GM10847 (cell line): ENCODE results near the gene GOLT1A.

ENCODE experiments used
- POLR2A ChIP-seq: IDR thresholded peaks from 2 replicates; pipeline ENCODE4 v1.6.1; 2011; ENCODE audit not compliant: insufficient read length; ENCODE audit errors: extremely low read depth

Gene GOLT1A

DNA sequence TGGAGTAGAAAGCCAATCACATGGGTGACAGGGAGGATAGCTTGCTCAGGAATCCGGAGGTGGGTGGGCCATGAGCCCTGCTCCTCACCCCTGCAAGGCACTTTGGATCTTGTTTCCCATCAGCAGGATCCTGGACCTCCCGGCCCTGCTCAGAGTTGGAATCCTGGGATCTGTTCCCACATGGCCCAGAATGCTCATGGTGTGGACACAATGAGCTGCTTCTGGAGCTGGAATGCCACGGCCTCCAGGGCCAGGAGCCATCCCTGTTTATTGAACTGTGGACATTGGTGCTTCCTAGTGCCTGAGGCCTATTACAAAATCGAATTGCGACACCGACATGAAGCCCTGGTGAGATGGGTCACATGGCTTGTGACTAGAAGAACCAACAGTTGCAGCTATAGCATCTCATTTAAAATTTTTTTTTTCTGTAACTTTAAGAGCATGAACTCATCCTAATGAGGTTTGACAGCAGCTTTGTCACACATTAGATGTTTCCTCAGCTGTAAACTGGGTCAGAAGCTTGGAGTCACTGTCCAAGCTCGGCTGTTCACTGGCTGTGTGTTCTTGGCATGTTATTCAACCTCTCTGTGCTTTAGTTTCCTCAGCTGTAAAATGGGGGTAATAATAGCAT, 40.4 kb upstream of the GOLT1A start:
- no peak for TF ChIP-seq POLR2A

DNA sequence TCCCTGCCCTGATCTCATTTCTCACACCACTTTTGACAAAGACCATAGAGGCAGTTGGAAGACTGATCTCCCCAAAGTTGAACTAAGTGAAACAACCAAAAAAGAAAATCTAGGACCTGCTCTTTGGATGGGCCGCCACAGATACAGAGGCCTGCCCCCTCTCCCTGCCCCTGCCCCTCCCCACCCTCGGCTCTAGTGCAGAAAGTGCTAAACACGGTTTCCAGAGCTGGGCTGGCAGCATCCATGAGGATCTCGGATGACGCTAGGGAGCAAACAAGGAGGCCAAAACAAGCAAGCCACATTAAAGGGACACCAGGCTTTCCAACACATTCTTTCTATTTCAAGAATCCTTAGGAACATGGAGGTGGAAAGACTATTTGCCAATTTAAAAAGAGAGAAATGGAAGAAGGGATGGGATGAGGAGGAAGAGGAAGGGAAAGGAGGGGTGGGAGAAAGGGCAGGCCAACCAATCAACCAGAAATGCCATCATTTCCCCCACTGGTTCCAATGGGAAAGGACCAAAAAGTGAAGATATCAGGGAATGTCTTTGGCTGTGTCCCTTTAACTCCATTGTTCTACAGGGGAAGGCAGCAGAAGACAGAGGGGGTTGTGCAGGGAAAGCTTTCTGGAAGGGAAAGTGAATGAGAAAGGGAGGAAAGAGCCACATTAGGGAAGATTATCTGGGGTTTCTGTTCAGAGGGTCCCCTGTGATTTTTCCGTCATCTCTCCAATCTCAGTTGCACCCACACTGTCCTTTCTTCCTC, 38.3 kb upstream of the GOLT1A start:
- TF ChIP-seq POLR2A = no peak

DNA sequence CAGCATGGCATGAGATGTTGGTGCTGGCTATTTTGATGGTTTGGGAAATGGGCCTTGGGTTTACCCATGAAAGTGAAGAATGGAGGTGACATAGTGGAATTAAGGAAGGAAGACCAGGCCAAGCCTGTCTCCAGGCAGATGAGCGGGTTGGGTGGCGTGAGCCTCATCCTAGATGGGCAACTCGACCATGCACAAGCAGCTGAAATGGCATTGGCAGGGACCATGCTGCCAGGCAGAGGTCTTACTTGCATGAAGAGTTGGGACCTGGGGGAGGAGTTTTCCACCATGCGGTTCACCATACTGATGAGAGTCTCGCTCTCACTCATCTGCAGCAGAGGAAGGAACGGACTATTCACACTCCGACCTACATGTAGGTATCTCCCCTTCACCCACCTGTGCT, 37.5 kb upstream of the GOLT1A start:
- no peak for TF ChIP-seq POLR2A

DNA sequence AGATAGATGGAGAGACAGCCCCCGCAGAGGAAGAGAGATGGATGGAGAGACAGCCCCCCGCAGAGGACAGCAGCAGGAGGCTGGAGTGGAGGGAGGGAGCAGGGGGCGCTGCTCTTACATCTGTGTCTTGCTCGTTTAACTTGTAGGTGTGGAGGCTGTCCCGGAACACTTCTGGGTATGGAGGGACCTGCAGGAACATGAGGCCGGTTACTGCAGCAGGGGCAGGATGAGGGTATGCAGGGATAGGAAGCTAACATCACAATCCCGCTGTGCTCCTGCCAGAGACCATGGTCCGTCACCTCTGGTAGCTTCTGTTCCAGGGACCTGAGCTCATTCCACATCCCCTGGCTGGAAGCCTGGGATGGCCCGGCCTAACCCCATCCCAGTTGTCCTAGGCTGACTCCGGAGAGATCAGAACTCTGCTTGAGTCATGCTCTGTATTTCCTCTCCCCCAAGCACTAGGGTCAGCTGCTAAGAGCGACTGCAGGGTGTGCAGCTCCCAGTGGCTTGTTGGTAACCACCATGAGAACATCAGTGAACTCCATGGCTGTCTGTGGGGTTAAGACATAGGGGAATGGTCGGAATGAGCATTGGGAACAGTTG, 36.7 kb upstream of the GOLT1A start:
- no peak for TF ChIP-seq POLR2A

DNA sequence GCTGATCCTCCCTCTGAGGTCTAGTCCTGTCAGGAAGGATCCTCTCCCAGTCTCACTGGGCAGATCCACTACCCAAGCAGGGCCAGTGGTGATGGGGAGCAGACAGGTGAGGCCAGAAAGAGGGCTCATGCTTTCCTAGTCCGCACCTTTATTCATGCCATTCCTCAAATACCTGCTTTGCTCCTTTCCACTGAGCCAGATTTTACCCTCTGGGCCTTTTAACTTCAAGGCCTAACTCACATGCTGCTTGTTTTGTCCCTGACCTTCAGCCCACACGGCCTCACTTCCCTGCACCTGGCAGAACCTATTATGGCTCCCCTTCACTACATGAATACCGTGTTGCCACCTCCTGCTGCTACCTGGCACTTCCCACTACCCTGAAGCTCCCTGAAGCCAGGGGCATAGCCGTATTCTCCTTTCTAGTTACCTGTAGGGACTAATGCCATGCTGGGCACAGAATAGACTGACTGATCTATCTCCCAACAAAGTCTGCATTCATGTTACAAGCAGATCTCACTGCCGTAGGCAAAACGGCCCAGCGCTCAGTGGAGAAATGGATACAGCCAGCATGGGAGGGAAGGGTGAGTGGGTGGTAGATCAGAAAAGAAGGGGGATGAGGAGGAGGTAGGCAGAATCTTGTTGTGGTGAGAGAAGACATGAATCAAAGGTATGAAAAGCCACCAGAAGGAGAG, 36.1 kb upstream of the GOLT1A start:
- TF ChIP-seq POLR2A = no peak

DNA sequence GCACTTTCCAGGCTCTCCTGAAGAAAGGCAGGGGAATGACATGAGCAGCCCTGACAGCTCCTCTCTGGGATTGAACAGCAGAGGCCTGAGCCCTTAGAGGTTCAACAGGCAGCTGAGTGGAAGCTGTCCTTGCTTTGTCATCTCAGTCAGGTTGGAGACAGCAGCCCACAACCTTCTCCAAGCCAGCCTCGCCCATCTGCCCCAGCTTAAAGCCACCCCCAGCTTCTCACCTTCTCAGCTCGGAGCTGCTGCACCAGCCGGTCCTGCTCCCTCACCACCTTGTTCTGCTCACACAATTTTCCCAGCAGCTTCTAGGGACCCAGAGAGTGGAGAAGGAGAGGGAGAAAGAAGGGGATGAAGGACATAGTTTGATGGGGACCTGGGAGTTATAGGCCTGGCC, 35.2 kb upstream of the GOLT1A start:
- TF ChIP-seq POLR2A = no peak

DNA sequence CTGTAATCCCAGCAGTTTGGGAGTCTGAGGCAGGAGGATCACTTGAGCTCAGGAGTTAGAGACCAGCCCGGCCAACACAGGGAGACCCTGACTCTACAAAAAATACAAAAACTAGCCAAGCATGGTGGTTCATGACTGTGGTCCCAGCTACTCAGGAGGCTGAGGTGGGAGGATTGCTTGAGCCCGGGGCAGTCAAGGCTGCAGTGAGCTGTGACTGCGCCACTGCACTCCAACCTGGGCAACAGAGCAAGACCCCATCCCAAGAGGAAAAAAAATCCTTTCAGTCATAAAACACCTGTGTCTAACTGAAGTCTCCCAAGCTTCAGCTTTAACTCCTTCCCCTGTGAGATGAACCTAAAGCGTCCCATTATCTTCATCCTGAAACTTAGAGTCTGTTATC, 33.1 kb upstream of the GOLT1A start:
- TF ChIP-seq POLR2A = no peak

DNA sequence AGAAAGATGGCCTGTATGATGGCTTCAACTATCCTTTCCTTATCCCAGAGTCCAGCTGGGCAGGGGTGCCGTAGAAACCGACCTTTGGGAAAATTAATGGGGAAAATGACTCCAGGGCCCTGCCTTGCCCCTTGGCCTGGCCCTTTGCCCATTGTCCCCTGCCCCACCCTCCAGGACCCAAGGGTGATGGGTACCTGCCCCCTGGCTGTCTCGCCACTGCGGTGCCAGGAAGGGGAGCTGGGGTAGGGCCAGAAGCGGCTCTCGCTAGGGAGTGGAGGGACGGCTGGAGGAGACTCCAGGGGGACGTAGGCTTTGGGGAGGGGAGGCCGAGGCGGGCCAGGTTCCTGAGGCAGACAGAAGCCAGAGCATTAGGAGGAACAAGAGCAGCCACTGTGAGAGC, 29.1 kb upstream of the GOLT1A start:
- no peak for TF ChIP-seq POLR2A

DNA sequence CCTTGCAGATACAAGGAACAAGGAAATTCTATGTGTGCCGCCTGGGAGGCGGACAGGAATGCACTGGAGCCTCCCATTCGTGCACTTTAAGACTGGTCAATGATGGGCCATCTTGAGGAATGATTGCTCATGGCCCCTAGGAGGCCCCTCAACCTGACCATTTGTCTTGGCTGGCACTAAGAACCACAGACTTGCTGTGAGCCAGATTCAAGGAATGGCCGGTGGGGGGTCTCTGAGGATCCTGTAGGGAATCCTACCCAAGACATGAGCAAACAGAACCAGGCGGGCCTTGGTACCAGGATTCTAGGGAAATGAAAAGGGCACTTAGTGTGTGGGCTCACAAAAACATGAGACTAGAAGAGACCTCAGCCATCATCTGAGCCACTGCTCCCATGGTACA, 28.1 kb upstream of the GOLT1A start:
- no peak for TF ChIP-seq POLR2A

DNA sequence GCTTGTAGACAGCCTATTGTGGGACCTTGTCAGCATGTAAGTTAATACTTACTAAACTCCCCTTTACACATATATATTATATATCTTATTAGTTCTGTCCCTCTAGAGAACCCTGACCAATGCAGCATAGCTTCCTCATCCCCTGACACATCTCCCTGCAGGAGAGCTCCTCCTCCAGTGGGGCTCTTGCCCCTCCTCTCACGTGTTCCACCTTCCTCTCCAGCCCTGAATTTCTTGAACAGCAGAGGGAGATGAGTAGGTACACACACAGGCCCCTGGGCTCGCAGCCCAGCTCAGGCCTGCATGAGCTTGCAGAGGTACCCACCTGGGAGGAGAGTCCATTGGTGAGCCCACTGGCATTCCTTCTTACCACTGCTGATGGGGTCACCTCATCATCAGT, 27.3 kb upstream of the GOLT1A start:
- TF ChIP-seq POLR2A = no peak

DNA sequence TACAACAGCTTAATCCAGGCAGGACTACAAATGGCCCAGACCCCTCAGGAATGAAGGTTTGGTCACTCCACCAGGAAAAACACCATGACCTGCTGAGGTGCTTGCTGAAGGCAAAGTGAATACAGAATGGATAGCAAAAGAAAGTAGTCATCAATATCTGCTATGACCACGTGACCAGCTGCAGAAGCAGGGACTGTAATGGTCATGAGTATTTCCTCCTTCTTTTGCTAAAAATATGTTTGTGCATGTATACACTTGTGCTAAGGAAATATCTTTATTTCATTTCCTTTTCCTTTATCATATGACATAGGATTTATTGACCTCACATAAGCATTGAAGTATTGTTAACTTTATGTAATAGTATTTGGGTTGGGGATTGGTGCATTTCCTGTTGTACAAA, 26.4 kb upstream of the GOLT1A start:
- TF ChIP-seq POLR2A = no peak

DNA sequence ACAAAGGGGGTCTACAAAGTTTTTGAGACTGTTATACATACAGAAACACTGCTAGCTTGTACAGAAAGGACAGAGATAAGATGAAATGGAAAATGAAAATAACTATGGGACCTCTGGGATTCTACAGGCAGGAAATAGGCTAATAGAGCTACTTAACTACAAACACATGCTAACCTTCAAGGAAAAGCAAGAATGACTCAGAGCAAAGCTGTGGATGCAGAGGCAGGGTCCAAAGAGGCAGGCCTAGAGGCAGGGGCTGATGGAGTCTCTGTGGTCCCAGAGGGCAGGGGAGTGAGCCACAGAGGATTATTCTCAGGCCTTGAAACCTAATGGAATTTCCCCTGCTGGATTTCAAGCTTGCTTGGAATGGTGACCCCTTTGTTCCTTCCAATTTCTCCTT, 18.7 kb upstream of the GOLT1A start:
- TF ChIP-seq POLR2A = no peak

DNA sequence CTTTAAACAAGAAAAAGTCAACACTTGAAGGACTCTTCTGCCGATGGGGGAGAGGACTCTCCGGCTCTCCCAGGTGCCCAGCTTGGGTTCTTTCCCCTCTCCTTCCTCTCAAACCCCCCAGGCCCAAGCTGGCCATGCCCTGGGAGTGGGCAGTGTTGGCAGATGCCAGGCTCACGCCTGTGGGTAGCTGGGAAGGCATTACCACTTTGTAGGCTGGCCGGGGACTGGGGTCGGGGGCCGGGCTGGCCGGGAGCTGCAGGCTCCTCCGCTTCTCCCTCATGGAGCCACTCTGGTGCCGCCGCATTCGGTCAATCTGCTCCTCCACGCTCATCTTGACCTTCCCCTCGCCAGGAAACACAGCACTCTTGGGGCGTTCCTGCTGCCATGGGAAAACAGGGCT, 16.4 kb upstream of the GOLT1A start:
- no peak for TF ChIP-seq POLR2A

DNA sequence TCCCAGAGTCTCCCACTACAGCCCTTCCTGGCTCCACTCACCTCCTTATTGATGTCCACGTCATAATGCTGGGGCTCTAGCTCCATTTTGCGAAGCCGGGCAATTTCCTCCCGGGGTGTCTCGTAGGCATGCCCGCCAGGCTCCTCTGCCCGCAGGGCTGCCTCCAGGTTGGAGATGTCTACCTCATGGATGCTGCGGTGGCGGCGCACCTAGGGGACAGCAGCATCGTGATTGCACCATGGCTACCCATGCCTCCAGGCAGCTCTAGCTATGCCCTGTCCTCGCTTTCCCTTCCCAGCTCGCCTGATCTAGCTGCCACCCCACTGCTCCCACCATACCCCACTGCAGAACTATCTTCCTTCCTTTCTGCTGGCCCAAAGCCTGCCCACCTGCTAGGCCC, 15.1 kb upstream of the GOLT1A start:
- no peak for TF ChIP-seq POLR2A

DNA sequence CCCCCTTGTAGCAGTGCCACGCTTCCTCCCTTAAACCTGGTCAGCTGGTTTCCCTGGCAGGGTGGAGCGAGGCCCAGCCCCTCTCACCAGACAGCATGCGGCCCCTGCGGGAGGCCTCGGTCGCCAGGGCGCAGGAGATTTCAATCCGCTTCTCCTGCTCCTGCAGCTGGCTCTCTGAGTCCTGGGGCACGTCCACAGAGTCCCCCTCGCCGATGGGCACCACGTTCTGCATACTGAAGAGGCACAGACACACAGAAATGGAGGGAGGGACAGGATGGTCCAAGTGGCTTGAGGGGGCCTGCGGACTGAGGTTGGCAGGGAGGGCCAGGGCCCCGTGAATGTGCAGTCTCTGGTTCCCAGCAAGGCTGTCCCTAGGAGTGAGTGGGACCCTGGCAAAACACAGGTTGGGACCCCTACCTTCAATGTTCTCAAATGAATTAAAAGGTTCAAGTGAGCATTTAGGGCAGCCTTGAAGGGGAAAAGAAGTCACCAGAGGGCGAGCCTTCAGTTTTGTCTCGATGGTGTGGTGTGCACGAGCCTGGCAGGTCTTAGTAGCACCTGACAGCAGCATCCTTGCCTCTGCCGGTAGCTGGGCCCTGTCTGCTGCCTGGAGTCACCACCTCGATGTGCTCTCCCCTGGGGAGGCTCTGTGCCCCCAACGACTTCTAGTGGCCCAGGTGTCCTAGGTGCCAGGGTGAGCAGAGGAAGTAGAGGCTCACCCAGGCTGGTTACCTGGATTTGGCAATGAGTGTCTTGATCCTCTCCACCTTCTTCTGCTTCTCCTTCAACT, 14.4 kb upstream of the GOLT1A start:
- TF ChIP-seq POLR2A = no peak

DNA sequence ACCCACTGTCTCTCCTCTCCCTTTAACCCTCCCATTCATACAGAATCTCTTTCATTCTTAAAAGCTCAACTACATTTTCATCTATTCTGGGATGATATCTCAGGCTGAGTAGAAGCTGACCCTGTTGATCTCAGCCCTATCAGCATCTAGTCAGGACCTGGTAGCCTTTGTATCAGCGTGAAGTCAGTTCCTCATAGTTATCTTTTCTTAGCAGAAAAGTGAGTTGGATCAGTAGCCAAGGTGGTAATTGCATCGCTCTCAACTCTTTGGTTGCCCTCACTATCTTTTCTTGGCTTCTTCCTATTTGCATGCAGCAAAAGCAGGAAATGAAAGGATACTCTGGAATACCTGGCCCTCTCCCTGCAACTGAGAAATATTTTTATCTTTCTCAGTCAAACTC, 13.6 kb upstream of the GOLT1A start:
- TF ChIP-seq POLR2A = no peak
